ENCODE data around the gene NACC2.

The NACC2 gene

DNA sequence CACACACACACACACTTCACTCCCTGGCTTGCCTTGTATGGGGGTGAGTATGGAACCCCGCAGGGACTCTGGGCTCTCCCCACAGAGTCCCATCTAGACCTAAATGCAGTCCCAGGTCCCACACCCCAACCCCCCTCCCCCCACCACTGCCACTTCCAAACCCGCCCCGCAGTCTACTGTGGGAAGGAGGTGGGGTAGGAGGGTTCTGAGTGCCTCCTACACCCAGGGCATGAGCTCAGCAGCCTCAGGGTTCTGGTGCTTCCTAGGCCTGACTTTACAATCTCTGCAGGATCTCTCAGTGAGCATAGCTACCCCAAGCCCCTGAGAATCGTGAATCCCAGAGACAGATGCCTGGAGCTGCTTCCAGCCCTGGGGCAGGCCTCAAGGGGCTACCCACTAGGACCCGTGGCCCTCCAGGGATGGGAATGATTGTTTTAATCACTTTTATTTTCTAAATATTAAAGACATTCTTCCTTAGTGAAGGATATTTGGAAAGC, 1.5 kb upstream of the NACC2 start:
- no peak overlapping the region for H3K4me3 ChIP-seq (replicated peaks; ENCODE audit: low read depth, low read length)
- no peak for DNase-seq (ENCODE audit: low read depth)
- TF ChIP-seq, protein P1, sequence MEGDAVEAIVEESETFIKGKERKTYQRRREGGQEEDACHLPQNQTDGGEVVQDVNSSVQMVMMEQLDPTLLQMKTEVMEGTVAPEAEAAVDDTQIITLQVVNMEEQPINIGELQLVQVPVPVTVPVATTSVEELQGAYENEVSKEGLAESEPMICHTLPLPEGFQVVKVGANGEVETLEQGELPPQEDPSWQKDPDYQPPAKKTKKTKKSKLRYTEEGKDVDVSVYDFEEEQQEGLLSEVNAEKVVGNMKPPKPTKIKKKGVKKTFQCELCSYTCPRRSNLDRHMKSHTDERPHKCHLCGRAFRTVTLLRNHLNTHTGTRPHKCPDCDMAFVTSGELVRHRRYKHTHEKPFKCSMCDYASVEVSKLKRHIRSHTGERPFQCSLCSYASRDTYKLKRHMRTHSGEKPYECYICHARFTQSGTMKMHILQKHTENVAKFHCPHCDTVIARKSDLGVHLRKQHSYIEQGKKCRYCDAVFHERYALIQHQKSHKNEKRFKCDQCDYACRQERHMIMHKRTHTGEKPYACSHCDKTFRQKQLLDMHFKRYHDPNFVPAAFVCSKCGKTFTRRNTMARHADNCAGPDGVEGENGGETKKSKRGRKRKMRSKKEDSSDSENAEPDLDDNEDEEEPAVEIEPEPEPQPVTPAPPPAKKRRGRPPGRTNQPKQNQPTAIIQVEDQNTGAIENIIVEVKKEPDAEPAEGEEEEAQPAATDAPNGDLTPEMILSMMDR (IDR thresholded peaks at IDR 0.05; ENCODE audit: low read length, missing control alignments) = no peak

DNA sequence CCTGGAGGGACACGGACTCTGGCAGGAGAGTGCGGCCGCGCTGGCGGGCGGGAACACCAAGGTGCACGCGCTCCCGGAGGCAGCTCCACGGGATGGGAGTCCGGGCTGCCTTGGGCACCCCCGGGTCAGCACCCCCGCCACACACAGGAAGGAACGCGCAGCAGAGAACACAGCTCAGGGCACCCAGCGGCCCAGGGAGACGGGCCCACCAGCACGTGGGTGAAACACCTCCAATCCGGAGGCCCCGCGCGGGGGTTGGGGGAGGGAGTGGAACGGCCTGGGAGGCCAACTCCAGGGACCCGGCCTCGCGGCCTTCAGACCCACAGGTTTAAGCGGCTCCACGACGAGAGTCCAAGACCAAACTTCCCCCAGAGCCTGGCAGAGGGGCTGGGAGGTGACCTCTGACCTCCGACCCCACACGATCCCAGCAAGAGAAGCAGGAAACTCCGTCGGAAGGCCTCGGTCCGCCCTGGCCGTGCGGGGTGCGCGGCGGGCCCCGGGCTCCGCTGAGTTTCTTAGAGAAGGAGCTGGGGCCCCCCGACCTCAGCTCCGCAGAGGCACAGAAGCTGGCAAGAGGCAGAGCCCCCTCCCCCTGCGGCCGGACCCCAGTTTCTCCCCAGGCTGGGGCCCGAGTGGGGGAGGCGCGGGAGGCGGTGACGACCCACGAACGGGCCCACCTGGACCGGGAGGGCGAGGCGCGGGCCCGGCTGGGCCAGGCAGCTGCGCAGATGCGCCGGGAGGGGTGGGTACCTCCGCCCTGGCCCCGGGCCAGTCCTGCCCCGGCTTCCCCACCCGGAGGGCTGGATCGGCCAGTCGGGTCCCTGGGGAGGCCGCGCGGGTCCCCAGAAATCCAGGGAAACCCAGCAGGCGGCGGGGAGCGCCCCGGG, 851 bp downstream of the NACC2 start:
- DNase-seq (ENCODE audit: low read depth) = peak; percentile 54
- TF ChIP-seq, protein P1 (IDR thresholded peaks at IDR 0.05; ENCODE audit: low read length, missing control alignments) = no peak
- H3K4me3 ChIP-seq (replicated peaks; ENCODE audit: low read depth, low read length) = peak overlapping the region; percentile 74

DNA sequence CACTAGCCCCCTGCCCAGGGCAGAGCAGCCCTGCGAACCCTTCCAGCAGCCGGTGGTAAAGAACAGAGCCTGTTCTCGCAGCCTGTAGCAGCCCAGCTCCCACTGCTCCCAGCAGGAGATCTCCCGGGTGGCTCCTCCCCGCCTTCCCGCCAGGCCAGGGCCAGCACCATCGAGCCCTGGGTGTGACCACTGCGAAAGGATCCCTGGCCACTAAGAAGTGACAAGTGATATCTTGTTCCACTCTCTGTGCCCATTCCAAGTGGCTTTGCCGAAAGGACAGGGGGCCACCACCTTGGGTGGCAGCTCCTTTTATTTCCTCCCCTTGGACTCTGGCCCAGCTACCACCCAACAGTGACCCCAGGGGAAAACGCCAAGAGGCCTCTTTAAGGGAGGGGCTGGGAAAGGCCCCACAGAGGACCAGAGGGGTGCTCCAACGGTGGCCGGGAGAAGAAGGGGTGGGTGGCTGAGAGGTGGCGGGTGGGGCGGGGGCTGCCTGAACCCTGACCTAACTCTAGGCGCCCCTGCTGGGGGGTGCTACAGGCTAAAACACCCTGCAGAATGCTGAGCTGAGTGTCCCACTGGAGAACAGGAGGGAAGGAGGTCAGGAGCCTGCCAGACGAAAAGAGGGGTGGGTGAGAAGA, 1.6 kb downstream of the NACC2 start:
- H3K4me3 ChIP-seq (replicated peaks; ENCODE audit: low read depth, low read length) = peak overlapping the region; percentile 74
- DNase-seq (ENCODE audit: low read depth) = no peak
- TF ChIP-seq, protein P1 (IDR thresholded peaks at IDR 0.05; ENCODE audit: low read length, missing control alignments) = no peak

DNA sequence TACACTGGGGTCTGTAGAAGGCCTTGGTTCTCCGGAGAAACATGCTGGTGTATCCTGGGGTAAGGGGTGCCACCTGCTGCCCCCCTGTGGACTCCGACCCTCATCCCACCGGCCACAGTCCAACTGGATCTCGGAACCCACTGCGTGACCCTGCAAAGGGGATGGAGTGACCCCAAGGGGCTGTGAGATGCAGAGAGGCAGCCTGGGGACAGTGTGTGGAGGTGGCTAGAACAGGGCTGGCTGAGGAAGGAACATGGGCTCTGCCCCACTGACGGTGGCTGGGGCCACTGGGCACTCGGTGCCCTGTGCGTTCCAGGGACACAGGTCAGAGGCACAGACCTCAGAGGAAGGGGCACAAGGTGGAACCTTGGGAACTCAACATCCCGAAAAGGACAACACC, 2.3 kb downstream of the NACC2 start:
- TF ChIP-seq, protein P1 (IDR thresholded peaks at IDR 0.05; ENCODE audit: low read length, missing control alignments) = no peak
- no peak overlapping the region for H3K4me3 ChIP-seq (replicated peaks; ENCODE audit: low read depth, low read length)
- DNase-seq (ENCODE audit: low read depth) = no peak

DNA sequence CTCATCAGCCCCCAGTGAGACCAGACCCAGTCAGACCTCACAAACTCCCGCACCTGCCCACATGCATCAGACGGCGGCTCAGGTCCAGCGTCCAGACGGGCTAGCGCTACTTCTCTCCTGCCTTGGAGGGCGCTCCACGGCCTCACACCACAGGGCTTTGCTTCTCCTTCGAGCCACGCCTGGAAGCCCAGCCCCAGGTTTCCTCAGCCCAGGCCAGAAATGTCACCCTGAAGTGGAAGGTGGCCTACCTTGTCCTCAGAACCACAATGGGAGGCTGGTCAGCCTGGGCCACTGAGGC, 2.8 kb downstream of the NACC2 start:
- TF ChIP-seq, protein P1 (IDR thresholded peaks at IDR 0.05; ENCODE audit: low read length, missing control alignments) = no peak

DNA sequence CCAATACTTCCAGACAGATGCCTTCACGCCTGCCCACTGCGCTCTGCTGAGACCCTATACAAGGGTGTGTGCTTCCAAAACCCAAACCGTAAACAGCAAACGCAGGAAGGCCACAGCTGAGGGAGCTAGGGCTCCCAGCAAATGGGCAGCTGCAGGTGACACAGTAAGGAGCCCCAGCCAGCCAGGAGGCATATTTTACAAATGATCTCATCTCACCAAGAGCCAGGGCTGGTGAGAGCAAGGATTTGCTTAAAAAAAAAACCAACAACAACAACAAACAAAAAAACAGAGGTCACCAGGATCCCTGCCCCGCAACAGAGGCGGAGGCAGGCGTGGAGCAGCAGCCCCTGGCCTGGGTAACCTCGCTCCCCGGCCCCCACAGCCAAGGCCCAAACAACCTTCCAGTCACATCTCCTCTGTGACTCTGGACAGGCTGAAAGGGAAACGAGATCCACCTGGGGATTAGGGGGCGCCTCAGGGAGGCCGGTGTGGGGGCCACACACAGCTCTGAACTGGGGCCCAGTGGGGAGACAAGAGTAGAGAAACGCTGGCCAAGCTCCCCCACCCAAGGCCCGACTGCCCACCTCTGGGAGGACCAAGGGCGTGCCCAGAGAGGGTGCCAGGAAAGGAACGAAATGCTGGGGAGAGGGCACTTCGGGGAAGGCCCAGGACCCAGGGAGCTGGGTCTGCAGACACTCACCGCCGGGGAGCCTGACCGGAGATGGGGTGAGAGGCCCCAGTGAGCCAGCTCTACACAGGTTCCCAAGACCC, 3.3 kb downstream of the NACC2 start:
- TF ChIP-seq, protein P1 (IDR thresholded peaks at IDR 0.05; ENCODE audit: low read length, missing control alignments) = no peak
- DNase-seq (ENCODE audit: low read depth) = no peak
- H3K4me3 ChIP-seq (replicated peaks; ENCODE audit: low read depth, low read length) = no peak overlapping the region

More for the DNA sequence above, 2.8 kb downstream of the NACC2 start:
- no peak for DNase-seq (ENCODE audit: low read depth)
- H3K4me3 ChIP-seq (replicated peaks; ENCODE audit: low read depth, low read length) = no peak overlapping the region
